Measurements from ENCODE around the gene PDE8A.
"Not testable (repeated sequence)": the region's sequence is repeated elsewhere in the genome, so short reads cannot be mapped to it uniquely, and the experiment has no call there.

PDE8A gene

GRCh38 chr15:84961114-84961452, 20.6 kb upstream of the PDE8A start:
- FAIRE-seq = no peak

DNA sequence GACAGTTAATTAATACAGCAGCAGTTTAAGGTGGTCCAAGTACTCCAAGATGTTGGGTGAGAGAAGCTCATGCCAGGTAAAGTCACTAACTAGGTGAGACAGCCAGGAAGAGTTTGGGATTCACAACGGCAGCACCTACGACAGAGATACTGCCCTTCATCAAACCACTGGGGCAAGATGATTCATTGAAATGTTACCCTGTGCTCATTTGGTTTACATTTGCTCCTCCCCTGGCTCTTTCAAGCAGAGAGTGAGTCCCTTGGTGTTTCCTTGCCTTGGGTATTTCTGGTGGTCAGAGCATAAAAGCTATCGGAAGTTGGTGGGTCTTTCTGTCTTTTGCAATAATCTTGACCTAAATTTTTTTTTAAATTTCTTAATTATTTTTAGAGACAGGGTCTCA, 19.9 kb upstream of the PDE8A start:
- no peak for FAIRE-seq

DNA sequence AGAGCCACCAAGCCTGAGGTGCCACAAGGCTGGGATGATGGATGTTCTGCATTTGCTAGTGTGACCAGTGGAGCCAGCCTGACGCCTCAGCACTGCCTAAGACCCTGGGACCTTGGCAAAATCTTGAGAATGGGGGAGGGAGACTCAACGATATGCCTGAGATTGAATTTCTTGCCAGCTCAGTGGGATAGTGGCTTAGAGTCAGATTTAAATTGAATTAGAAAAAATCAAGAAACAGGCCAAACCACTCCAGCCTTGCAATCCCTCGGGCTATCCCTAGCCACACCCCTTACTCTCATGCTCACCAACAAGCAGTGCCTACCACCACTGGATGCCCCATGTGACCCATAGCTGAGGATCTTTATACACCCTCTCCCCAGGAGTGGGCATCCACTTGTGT, 18.7 kb upstream of the PDE8A start:
- no peak for FAIRE-seq

DNA sequence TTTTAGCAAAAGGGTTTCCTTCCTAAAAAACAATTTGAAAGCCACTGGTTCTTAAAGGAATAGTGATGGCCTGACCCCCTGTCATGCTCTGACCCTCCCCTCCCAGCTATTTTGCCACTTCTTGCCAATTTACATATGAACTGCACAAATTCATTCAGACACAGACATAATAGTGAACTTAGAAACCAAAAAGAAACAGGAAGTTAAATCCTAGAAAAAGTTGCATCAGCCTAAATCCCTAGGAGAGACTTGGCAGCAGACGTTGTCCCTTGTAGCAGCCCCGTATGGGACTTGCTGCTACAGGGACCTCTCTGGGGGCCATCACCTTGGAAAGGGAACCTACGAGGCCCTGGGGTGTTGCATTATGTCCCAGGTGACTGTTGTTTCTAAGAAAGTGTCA, 14.3 kb upstream of the PDE8A start:
- FAIRE-seq = no peak

DNA sequence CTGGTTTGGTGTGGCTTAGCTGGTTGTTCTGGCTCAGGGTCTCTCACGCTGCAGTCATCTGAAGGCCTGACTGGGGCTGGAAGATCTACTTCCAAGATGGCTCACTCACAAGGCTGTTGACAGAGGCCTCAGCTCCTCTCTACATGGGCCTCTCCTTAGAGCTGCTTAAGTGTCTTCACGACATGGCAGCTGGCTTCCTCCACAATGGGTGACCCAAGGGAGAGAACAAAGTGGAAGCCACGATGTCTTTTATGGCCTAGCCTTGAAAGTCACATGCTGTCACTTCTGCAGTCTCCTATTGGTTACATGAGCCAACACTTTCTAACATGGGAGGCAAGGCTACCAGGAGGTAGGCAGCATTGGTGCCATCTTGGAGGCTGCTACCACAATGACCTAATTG, 13.4 kb upstream of the PDE8A start:
- no peak for FAIRE-seq

- FAIRE-seq = no peak
These were observed 12.4 kb upstream of the PDE8A start for GRCh38 chr15:84969257-84969656.

GRCh38 chr15:84970843-84971242, 10.8 kb upstream of the PDE8A start:
- FAIRE-seq = no peak

GRCh38 chr15:84973492-84974460, 7.9 kb upstream of the PDE8A start:
- FAIRE-seq = no peak

- no peak for FAIRE-seq
These were observed 5.7 kb upstream of the PDE8A start for GRCh38 chr15:84975871-84976351.

DNA sequence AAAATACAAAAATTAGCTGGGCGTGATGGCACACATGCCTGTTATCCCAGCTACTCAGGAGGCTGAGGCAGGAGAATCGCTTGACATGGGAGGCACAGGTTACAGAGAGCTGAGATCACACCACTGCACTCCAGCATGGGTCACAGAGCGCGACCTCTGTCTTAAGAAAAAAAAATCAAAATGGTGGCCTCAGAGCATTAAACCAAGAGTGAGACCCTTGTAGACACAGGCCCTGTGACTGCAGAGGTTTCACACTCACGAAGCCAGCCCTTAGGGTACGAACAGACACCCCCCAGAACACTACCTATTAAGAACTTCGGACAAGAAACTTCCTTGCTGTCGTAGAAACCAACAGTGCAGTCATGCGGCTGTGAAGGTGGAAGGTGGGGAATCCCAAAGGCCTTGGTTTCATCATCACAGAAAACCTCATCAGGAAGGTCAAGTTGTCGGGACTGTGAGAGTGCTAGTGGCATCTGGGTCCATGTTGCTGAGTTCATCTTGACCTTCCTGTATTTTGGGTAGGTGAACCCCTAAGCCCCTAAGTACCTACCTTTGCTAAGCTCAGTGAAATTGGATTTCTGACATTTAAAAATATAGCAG, 4.8 kb upstream of the PDE8A start:
- no peak for FAIRE-seq

DNA sequence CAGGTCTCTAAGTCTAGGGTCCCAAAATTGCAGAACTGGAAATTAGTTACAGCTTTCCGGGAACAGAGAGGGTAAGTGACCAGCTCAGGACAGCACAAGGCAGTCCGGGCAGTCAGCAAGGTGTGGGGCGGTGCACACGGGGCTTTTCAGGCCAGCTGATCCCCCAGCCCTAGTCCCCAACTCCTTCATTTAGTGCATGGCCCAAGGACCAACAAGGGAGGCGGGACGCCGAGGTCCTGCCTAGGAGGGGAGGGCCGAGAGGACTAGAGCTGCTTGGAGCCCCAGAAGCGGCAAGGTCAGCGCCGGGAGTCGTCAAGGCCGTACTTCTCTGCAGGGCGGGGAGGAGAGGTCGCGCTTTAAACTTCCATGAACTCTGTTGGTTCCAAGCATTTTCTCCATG, 2.0 kb upstream of the PDE8A start:
- no peak for FAIRE-seq

GRCh38 chr15:84980196-84981053, 1.2 kb upstream of the PDE8A start:
- no peak for FAIRE-seq

DNA sequence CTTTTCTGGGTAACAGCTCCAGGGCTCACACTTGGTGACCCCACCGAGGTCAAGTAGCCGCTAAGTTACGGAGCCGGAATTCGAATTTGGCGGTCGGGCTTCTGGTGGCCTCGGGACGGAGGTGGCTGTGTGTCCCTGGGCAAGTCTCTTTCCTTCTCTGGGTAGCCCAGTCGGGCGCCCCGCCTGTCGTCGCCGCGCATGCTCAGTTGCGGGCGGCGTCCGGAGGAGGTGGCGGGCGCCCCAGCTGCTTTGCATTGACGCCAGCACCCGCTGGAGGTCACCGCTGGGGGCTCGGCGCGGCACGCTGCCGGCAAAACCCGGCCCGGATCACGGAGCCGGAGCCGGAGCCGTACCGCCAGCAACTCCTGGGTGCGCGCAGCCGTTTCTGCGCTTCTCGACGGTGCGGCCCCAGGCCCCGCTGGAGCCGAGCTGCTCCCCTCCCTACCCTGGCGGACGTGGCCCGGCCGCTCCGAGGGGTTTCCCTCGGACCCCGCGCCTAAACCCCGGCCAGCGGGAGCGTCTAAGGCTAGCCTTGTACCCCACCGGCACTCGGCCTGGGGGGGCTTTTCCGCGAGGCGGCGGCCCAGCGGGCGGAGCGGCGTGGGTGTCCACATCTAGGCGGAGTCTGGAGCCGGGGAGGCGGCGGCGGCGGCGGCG, 474 bp upstream of the PDE8A start:
- peak; percentile 52 for FAIRE-seq

GRCh38 chr15:84982301-84982920, 755 bp downstream of the PDE8A start:
- FAIRE-seq = no peak

- FAIRE-seq = no peak
These were observed 1.6 kb downstream of the PDE8A start for GRCh38 chr15:84983294-84983693.

DNA sequence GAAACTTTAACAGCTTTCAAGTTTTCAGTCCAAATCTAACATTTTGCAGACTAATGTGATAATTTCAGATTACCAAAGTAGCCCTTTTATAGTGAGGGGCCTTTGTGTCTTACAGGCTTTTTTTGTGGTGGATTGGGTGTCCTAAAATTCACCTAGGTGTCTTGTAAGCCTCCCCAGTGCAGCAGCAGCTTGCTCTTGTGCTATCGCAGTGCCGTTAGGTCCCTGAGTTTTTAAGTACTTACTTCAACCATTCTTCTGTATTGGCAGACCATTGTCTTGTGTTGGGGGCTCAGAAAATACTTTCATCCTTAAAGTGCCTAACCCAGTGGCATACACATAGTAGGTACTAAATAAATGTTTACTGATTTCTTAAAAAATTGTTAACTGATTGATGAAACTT, 2.1 kb downstream of the PDE8A start:
- no peak for FAIRE-seq

DNA sequence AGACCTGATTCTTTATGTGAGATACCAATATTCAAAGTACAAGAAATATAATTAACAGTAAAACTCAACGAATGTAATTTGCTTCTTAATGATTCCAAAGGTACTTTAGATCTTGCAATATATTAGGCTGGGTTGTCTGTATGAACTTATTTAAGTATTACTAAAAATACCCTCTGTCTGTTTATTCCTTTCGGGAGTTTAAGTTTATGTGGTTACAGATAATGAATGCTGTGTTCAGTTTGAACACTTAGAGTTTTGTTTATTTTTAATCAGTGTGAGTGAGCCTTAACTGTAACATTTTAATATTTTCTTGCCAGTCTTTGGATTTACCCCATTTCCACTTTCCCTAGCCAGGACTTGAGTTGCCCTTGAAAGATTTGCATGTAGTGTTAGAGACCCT, 3.5 kb downstream of the PDE8A start:
- no peak for FAIRE-seq

DNA sequence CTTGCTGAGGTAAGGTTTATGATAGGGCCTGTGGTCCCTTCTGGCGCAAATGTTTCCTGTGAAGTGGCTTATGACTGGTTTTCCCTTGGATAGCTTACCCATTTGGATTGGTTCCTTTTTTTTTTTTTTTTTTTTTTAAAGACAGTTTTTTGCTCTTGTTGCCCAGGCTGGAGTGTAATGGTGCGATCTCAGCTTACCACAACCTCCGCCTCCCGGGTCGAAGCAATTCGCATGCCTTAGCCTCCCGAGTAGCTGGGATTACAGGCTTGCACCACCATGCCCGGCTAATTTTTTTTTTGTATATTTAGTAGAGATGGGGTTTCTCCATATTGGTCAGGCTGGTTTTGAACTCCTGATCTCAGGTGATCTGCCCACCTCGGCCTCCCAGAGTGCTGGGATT, 5.7 kb downstream of the PDE8A start:
- not testable (repeated sequence) for FAIRE-seq

DNA sequence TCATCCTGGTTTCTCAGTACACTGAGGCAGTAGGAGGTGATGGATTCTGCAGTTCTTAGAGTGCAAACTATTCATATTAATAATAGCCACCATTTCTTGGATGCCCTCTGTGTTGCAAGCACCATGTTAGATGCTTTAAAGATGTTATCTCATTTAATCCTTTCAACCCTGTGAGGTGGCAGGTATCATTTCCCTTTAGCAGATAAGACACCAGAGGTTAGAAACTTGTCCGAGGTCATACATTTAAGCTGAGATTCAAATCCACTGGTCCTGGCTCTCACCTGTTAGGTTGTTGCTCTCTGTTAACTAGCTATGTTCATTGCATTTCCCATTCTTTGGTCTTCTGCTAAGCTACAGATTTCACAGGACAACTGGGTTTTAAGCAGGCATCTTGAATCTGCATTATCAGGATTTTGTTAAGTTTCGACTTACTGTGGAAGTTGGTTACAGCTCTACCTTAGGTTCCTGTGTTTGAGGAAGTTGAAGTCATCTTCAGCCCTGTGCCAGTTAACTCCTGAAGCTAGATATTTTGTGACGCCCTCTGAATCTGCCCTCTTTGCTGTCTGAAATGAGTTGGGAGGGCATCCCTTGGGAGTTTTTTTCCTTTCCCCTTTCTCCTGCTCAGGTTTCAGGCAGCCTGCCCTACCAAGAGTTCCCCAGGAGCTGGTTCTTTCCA, 6.4 kb downstream of the PDE8A start:
- FAIRE-seq = no peak

GRCh38 chr15:84988909-84989644, 7.4 kb downstream of the PDE8A start:
- no peak for FAIRE-seq

DNA sequence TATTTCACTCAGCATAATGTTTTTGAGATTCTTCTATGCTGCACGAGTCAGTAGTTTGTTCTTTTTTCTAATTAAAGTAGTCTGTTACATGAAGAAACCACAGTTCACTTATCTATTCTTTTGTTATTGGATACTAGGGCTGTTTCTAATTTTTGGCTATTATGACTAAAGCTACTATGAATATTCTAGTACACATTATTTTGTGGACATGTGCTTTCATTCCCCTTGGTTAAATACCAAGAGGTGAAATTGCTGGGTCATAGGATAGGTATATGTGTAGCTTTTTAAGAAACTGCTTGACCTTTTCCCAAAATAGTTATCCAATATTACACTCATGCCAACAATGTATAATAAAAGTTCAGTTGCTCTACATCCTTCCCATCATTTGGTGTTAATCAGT, 8.9 kb downstream of the PDE8A start:
- FAIRE-seq = no peak

Measured in G401.6 (cell line).